ENCODE data around the gene FLRT1. TPM values are rescaled to one million over a fixed set of nuclear protein-coding genes. Genes with fewer than 3 reads are reported as not detected.

FLRT1 gene
- total RNA-seq, 1 experiment from 2014 or later = 0.31 TPM

- no peaks in the 10 kb centered on the region for H3K9me3 Mint-ChIP-seq
- no peak overlapping the region for H3T11ph ChIP-seq (ENCODE audit: low read length)
- WGBS (ENCODE audit: extremely low coverage, insufficient read length, low lambda C conversion rate) = no CpG with 5 or more reads among the region's 22 CpGs
- H2BK20ac ChIP-seq (ENCODE audit: low read depth, low read length, poor library complexity, severe bottlenecking) = no peak overlapping the region
- H3K4me1 ChIP-seq (ENCODE audit: insufficient read depth, low read length) = peaks cover 2% of the 10 kb centered on the region; the same call in 1 of the 2 replicates
- no peak overlapping the region for H3K18ac ChIP-seq (ENCODE audit: insufficient read length, low read depth, low read length)
- no peaks in the 10 kb centered on the region; the same call in 1 of the 2 replicates for H3K27me3 ChIP-seq (ENCODE audit: insufficient read depth, low read length)
- H3K14ac ChIP-seq (ENCODE audit: insufficient read depth, low read length) = 0 out of 2 replicates have a peak overlapping the region, but pooled peaks have one; percentile 67
- no peaks in the 10 kb centered on the region for H3K9me3 ChIP-seq (ENCODE audit: control insufficient read depth, low read depth, low read length)
- H3K27ac ChIP-seq (ENCODE audit: insufficient read length, low read depth, low read length) = no peak overlapping the region
- H3K79me2 ChIP-seq (ENCODE audit: insufficient read depth, low read length) = no peaks in the 10 kb centered on the region
- no peak overlapping the region for H2AFZ ChIP-seq (ENCODE audit: low read length)
- H2BK5ac ChIP-seq (ENCODE audit: insufficient read length, low read length) = no peak overlapping the region
- TF ChIP-seq, protein P1, sequence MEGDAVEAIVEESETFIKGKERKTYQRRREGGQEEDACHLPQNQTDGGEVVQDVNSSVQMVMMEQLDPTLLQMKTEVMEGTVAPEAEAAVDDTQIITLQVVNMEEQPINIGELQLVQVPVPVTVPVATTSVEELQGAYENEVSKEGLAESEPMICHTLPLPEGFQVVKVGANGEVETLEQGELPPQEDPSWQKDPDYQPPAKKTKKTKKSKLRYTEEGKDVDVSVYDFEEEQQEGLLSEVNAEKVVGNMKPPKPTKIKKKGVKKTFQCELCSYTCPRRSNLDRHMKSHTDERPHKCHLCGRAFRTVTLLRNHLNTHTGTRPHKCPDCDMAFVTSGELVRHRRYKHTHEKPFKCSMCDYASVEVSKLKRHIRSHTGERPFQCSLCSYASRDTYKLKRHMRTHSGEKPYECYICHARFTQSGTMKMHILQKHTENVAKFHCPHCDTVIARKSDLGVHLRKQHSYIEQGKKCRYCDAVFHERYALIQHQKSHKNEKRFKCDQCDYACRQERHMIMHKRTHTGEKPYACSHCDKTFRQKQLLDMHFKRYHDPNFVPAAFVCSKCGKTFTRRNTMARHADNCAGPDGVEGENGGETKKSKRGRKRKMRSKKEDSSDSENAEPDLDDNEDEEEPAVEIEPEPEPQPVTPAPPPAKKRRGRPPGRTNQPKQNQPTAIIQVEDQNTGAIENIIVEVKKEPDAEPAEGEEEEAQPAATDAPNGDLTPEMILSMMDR (conservative IDR thresholded peaks at IDR 0.05) = no peak
- H2BK12ac ChIP-seq (ENCODE audit: insufficient read length, low read depth, low read length) = no peak overlapping the region
- no peaks in the 10 kb centered on the region for H3K23me2 ChIP-seq (ENCODE audit: insufficient read length, low read depth, low read length, poor library complexity, severe bottlenecking)
- H4K20me1 ChIP-seq (ENCODE audit: control insufficient read depth, insufficient read depth, insufficient read length) = no peaks in the 10 kb centered on the region
- peak overlapping the region in 2 of 3 experiments; percentile 63 to 94; a peak in 2 of 7 replicates for H3K27ac Mint-ChIP-seq
- H4K8ac ChIP-seq (replicated peaks; ENCODE audit: insufficient read length, low read depth, low read length) = no peak overlapping the region
- DNase-seq = no peak
- H2AK5ac ChIP-seq (ENCODE audit: insufficient read length, low read length) = no peak overlapping the region
- H3K79me1 ChIP-seq (ENCODE audit: insufficient read depth, low read depth, low read length, poor library complexity, severe bottlenecking) = no peaks in the 10 kb centered on the region
- no peak overlapping the region for H3K4me2 ChIP-seq (ENCODE audit: insufficient read depth, insufficient read length, low read length)
- H4K91ac ChIP-seq (ENCODE audit: insufficient read length, low read depth, low read length) = no peak overlapping the region
- H3K36me3 Mint-ChIP-seq (ENCODE audit: insufficient read depth in 1 of 3, low read depth in 3 of 3) = no peaks in the 10 kb centered on the region; a peak in 1 of 7 replicates
- H3K4me1 Mint-ChIP-seq = peaks cover 37 to 56% of the 10 kb centered on the region in 2 experiments
- no peak overlapping the region for H2BK15ac ChIP-seq (ENCODE audit: low read depth, low read length)
- peaks cover 35% of the 10 kb centered on the region for H3K27me3 Mint-ChIP-seq (ENCODE audit: low read depth)
- no peak overlapping the region for H3K23ac ChIP-seq (ENCODE audit: insufficient read length, low read depth, low read length)
- no peak overlapping the region for H3K56ac ChIP-seq (ENCODE audit: insufficient read length, low read depth, low read length)
- no peak overlapping the region for H4K5ac ChIP-seq (ENCODE audit: insufficient read length, low read depth, low read length)
- no peak overlapping the region for H3K4ac ChIP-seq (ENCODE audit: low read depth, low read length)
- H2BK120ac ChIP-seq (ENCODE audit: low read depth, low read length, poor library complexity, severe bottlenecking) = no peak overlapping the region
- peak overlapping the region in 1 of 2 experiments; percentile 65; a peak in 2 of 5 replicates for H3K4me3 Mint-ChIP-seq
- no peak overlapping the region for H3K9ac ChIP-seq (ENCODE audit: extremely low read depth, insufficient read length, low read length)
Observed at GRCh38 chr11:64020976-64021756, 14.6 kb upstream of the FLRT1 start.

All from H9 (cell line).